Peyer's patch (tissue), 4 donors: ENCODE data around the gene H2BK1. TPM values are rescaled to one million over a fixed set of nuclear protein-coding genes. Genes with fewer than 3 reads are reported as not detected.
A peak's percentile ranks its signal among the peaks of the same experiment; 100 is the strongest.

ENCODE experiments used
- DNase-seq, 3 donors: peaks; one replicate each; pipeline ENCODE4 v3.0.0-alpha.2; 2017 to 2019
- H3K27ac ChIP-seq, 4 donors: fragments of 200-600 bp; sonication (generic); one replicate each; pipeline ENCODE4 v1.5.1; 2016 to 2019
- H3K27me3 ChIP-seq, 2 donors: fragments of 200-600 bp; sonication (generic); one replicate each; pipeline ENCODE4 v1.5.1; 2019
- H3K36me3 ChIP-seq, 3 donors: fragments of 200-600 bp; sonication (generic); one replicate each; pipeline ENCODE4 v1.5.1; 2016 to 2019
- H3K4me1 ChIP-seq, 4 donors: fragments of 200-600 bp; sonication (generic); one replicate each; pipeline ENCODE4 v1.5.1; 2016 to 2019
- H3K4me3 ChIP-seq, 4 donors: fragments of 200-600 bp; sonication (generic); 1 replicate in 3 of 4; 2 replicates in 1 of 4; pipeline ENCODE4 v1.5.1; 2016 to 2019; ENCODE audit warnings: mild to moderate bottlenecking in 1 of 4
- H3K9me3 ChIP-seq, 4 donors: fragments of 200-600 bp; sonication (generic); one replicate each; pipeline ENCODE4 v1.5.1; 2016 to 2019; ENCODE audit warnings: mild to moderate bottlenecking in 1 of 4
- POLR2A ChIP-seq, 2 donors: fragments of 450-650 bp; IDR thresholded peaks; one replicate each; pipeline ENCODE4 v1.5.1; 2017; ENCODE audit warnings: antibody characterized with exemption in 2 of 2, mild to moderate bottlenecking in 2 of 2, moderate library complexity in 2 of 2
- total RNA-seq, 4 donors: library from RNA; depleted of rRNA; stranded (reverse); fragments of >200 nt; gene quantifications; one replicate each; pipeline ENCODE4 v1.1.0, GENCODE V29; 2016
- TF ChIP-seq, protein P1 (sequence below), 6 experiments: fragments of 450-650 bp in 4 of 6; fragments of 200-600 bp in 2 of 6; sonication (generic) in 1 of 6; IDR thresholded peaks; one replicate each; pipeline ENCODE4 v1.5.1; 2017 to 2019; ENCODE audit warnings: antibody characterized with exemption in 6 of 6, mild to moderate bottlenecking in 3 of 6, moderate library complexity in 1 of 6

H2BK1 gene
- not detected for total RNA-seq

DNA sequence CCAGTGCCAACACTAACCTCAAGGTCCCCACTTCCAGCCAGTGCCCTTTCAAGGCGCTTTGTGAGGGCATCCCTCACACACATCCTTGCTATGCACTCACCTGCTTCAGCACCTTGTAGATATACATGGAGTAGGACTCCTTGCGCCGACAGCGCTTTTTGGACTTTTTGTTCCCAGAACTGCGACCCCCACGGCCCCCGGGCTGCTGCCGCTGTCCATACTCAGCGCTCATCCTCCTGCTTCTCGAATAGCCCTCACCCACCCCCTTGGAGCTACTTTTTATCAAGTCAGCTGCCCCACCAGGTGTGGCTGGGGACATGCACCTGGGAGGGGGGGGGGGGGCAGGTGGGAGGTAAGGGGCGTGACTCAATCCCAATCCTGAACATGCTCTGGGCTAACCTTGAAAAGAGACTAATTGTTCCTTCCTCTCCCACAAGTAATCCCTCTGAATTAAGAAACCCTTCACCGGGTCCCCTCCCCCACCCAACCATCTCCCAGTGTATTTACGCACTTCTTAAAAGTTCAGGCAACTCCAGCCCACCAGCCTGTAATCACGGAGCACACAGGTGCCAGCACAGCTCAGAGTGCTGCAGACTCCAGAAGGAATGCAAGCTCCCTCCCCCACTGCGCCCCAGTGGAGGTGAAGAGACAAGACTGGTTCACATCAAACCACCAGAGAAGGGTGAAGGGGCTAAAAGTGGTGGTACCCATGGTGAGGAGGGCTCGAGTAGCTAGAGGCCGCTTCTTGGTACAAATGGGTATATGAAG lies at the start of gene H2BK1:
TSS of gene H2BK1 (minus strand) at position 402 of the 768 bp plus-strand sequence. CDS start at position 232, 170 bp downstream.
- Histone ChIP-seq H3K36me3 (peaks cover 0 to 24% (median 0%) of the 10 kb centered on the region in 3 donors), H3K27me3 (no peaks in the 10 kb centered on the region), H3K9me3 (no peaks in the 10 kb centered on the region), H3K4me1 (no peaks in the 10 kb centered on the region), H3K4me3 (no peak within 1 kb of the TSS), H3K27ac (no peak within 1 kb of the TSS)
- peak in 1 of 3 donors; percentile 41 for DNase-seq
- TF ChIP-seq, protein P1, sequence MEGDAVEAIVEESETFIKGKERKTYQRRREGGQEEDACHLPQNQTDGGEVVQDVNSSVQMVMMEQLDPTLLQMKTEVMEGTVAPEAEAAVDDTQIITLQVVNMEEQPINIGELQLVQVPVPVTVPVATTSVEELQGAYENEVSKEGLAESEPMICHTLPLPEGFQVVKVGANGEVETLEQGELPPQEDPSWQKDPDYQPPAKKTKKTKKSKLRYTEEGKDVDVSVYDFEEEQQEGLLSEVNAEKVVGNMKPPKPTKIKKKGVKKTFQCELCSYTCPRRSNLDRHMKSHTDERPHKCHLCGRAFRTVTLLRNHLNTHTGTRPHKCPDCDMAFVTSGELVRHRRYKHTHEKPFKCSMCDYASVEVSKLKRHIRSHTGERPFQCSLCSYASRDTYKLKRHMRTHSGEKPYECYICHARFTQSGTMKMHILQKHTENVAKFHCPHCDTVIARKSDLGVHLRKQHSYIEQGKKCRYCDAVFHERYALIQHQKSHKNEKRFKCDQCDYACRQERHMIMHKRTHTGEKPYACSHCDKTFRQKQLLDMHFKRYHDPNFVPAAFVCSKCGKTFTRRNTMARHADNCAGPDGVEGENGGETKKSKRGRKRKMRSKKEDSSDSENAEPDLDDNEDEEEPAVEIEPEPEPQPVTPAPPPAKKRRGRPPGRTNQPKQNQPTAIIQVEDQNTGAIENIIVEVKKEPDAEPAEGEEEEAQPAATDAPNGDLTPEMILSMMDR (IDR thresholded peaks at IDR 0.05): no peak
- no peak for TF ChIP-seq POLR2A (IDR thresholded peaks at IDR 0.05)

GRCh38 chr7:151257990-151258389 lies 47.7 kb upstream of the H2BK1 start:
- Histone ChIP-seq H3K27ac (no peak overlapping the region), H3K9me3 (no peaks in the 10 kb centered on the region), H3K4me1 (no peaks in the 10 kb centered on the region), H3K4me3 (no peak overlapping the region), H3K36me3 (no peaks in the 10 kb centered on the region), H3K27me3 (no peaks in the 10 kb centered on the region)
- no peak for TF ChIP-seq POLR2A (IDR thresholded peaks at IDR 0.05)
- TF ChIP-seq, protein P1 (IDR thresholded peaks at IDR 0.05): no peak
- DNase-seq: no peak

DNA sequence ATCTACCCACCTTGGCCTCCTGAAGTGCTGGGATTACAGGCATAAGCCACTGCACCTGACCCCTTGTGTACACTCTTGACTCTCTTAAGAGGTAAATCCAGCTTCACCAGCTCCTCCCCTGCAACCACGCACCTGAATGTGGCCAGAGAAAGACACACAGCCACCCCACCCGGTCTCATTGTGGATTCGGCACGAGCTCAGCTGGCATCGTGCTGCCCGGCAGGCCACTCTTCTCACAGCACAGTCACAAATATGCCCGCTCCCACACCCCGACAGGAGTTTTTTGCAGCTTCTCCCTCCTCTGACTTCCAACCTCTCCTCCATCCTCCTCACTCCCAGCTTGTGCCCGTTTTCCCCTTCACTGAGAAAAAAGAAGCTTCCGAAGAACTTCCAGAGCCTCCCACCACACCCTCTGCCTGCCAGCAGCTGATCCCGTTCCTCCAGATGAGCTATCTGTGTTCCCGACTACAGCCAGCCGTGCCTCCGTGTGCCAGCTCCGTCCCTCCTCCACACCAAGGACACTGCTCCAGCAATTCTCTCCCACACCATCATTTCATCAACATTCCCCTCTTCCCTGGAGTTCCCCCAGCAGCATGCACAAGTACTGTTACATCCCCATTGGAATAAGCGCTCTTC lies 46.2 kb upstream of the H2BK1 start:
- peaks cover 0 to under 1% (median under 1%) of the 10 kb centered on the region in 4 donors for H3K4me1 ChIP-seq
- no peak overlapping the region for H3K4me3 ChIP-seq
- H3K27me3 ChIP-seq: no peaks in the 10 kb centered on the region
- no peaks in the 10 kb centered on the region for H3K9me3 ChIP-seq
- TF ChIP-seq, protein P1 (IDR thresholded peaks at IDR 0.05): no peak
- TF ChIP-seq POLR2A (IDR thresholded peaks at IDR 0.05): no peak
- no peak overlapping the region for H3K27ac ChIP-seq
- no peak for DNase-seq
- H3K36me3 ChIP-seq: no peaks in the 10 kb centered on the region

DNA sequence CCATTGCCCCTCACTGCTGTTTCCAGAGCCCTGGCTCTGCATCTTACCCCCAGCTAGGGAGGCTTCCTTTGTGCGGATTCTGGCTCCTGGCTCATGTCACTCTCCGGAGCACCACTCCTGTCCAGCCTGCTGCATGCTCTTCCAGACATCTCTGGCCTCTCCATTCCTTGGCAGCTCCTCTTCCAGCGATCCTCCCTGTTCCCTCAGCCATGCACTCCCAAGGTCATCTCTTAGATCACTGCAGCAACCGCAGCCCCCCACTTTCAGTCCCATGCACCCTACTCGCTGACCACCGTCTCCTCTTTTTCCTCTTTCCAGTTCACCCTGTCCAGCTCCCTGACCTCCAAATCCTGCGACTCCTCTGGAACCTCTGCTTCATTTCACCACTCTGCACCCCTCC lies 45.1 kb upstream of the H2BK1 start:
- Histone ChIP-seq H3K9me3 (no peaks in the 10 kb centered on the region), H3K27me3 (no peaks in the 10 kb centered on the region), H3K4me3 (no peak overlapping the region), H3K4me1 (peaks cover 0 to 12% (median 2%) of the 10 kb centered on the region in 4 donors), H3K27ac (no peak overlapping the region), H3K36me3 (no peaks in the 10 kb centered on the region)
- no peak for TF ChIP-seq POLR2A (IDR thresholded peaks at IDR 0.05)
- TF ChIP-seq, protein P1 (IDR thresholded peaks at IDR 0.05): no peak
- no peak for DNase-seq

DNA sequence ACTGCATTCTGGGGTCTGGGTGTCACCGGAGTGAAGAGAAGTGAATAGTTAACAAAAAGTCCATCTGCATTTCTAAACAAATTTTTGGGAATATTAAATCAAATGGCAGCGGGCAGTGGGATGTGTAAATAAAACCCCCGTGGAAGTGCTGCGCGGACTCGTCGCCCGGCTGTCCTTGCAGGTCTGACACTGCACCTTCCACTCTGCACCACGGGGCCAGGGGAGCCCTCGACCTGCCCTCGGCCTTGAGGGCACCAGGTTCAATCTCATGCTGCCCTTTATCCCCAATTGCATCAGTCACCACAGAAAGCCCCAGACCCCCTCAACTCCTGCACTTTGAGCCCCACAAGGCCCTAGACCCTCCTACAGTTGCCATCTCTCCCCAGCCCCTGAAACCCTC lies 44.6 kb upstream of the H2BK1 start:
- H3K27ac ChIP-seq: no peak overlapping the region
- peak in 1 of 3 donors; percentile 41 for DNase-seq
- H3K4me1 ChIP-seq: peaks cover 0 to 17% (median 2%) of the 10 kb centered on the region in 4 donors
- no peaks in the 10 kb centered on the region for H3K36me3 ChIP-seq
- H3K27me3 ChIP-seq: no peaks in the 10 kb centered on the region
- no peaks in the 10 kb centered on the region for H3K9me3 ChIP-seq
- TF ChIP-seq, protein P1 (IDR thresholded peaks at IDR 0.05): no peak
- no peak overlapping the region for H3K4me3 ChIP-seq
